ENCODE data around the gene RHBDL1.

Gene RHBDL1

DNA sequence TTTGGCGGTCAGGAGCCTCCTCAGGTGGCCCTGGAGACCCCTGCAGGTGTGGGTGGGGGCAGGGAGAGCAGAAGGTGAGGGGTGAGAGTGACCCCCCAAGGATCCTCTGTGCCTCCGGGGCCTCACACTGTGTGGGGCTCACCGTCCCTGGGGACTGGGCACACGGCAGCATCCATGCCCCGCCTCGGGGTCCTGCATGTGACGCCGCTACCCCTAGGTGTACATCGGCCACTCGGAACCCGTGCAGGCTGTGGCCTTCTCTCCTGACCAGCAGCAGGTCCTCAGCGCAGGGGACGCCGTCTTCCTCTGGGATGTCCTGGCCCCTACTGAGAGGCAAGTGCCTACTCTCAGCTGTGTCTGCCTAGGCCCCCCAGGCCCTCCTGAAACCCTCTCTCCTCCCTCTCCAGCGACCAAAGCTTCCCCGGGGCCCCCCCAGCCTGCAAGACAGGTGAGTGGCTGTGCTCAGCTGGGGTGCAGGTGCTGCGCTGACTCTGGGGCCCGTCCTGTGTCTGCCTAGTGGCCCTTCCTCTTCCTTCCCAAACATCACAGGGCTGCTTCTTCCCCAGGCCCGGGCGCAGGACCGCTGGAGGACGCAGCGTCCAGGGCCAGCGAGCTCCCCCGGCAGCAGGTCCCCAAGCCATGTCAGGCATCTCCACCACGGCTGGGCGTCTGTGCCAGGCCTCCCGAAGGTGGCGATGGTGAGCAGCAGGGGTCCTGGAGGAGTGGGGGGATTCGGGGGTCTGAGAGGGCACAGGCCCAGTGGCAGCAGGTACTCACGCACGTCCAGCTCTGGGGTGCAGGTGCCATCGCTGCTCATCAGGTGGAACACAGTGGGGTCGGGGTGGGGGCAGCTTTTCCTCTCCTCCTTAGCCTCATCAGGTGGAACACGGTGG lies 16.5 kb upstream of the RHBDL1 start:
- DNase-seq, result no peak

DNA sequence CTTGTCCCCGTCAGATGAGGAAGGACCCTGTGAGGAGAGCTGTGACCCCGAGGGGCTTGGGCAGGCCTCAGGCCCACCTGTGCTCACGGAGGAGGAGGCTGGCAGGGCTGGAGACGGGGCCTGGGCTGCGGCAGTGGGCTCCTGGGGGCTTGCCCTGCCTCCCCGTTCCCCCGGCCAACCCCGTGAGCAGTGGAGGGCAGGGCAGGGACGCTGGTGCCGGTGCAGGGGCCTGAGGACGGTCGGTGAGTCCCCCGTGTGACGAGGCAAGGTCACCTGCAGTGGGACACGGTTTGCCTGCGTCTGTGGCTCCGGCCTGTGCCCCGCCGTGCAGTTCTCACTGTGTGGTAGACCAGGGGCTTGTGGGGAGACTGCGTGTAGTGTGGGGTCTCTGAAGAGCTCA lies 15.9 kb upstream of the RHBDL1 start:
- no peak for DNase-seq

DNA sequence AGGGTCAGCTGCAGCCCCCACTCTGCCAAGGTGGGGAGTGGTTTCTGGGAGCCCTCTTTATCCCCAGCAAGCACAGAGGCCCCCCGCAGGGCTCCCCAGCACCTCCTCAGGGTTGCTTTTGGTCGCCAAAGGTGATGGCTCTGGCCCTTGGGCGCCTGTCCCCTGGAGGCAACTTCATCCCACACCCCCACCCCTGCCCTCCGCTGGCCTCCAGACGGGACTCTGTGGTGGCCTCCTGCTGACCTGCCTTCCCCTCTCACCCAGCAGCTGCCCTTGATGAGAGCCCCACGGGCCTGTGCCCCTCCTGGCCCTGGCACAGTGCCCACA lies 15.4 kb upstream of the RHBDL1 start:
- no peak for DNase-seq

DNA sequence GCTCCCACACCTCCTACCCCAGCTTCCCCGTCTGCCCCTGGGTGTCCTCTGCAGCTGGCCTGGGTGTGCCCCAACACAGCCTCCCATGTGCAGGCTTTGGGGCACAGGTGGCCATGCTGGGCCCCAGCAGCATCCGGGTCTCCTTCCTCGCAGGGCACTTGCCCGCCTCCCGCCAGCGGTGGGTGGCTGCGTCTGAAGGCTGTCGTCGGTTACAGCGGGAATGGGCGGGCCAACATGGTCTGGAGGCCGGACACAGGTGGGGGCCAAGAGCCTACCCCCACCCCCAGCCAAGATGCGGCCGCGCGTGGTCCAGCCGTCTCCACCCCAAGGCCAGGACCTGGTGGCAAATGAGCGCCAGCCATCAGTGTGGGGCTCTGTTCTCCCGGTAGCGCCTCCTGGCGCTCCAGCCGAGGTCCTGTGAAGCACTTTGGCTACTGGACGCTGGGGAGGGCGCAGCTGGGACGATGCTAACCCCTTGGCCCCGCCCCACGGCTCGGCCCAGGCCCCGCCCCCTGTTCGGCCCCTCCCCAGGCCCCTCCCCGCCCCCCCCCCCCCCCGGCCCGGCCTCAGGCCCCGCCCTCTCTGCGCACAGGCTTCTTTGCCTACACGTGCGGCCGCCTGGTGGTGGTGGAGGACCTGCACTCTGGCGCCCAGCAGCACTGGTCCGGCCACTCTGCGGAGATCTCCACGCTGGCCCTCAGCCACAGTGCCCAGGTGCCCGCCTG lies 14.8 kb upstream of the RHBDL1 start:
- DNase-seq, result peak; percentile 65

DNA sequence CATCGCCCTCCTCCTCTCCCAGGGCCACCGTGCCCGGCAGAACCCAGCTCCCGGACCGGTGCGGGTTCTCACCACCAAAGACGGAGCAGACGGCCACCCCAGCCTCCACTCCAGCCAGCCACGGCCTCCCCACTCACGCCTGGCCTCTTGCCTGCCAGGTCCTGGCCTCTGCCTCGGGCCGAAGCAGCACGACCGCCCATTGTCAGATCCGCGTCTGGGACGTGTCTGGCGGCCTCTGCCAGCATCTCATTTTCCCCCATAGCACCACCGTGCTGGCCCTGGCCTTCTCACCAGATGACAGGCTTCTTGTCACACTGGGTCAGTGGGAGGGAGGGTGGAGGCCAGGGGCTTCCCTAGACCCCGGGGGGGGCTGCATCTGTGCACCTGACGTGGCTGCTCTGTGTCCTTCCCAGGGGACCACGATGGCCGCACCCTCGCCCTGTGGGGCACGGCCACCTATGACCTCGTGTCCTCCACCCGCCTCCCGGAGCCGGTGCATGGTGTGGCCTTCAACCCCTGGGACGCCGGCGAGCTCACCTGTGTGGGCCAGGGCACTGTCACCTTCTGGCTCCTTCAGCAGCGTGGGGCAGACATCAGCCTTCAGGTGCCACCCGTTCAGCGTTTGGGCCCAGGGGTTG lies 14.2 kb upstream of the RHBDL1 start:
- DNase-seq, result no peak

DNA sequence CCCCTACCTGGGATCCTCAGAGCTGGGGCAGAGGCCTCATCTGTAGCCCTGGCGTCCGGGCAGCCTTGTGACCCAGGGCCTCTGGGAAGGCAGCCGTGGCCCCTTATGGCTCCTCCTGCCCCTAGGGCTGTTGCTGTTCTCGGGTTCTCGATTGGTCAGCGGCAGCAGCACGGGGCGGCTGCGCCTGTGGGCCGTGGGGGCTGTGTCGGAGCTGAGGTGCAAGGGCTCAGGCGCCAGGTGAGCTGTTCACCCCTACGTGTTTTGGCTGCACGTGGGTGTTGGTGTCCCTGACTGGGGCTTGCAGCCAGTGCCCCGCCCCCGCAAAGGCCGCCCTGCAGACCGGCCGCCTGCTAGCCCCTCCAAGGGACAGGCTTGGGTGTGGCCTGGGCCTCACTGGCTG lies 13.4 kb upstream of the RHBDL1 start:
- no peak for DNase-seq

DNA sequence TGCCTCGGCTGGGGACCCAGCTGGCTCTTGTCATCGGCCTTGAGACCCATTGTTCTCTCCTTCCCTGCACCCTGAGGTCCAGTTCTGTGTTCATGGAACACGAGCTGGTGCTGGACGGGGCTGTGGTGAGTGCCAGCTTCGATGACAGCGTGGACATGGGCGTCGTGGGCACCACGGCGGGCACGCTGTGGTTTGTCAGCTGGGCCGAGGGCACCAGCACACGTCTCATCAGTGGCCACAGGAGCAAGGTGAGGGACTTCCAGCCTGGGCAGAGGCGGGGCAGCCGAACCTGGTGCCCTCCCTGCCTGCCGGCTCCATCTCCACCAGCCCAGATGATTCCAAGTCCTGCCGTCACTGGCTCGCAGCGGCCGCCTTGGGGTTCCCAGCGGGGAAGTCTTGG lies 12.9 kb upstream of the RHBDL1 start:
- DNase-seq, result no peak

DNA sequence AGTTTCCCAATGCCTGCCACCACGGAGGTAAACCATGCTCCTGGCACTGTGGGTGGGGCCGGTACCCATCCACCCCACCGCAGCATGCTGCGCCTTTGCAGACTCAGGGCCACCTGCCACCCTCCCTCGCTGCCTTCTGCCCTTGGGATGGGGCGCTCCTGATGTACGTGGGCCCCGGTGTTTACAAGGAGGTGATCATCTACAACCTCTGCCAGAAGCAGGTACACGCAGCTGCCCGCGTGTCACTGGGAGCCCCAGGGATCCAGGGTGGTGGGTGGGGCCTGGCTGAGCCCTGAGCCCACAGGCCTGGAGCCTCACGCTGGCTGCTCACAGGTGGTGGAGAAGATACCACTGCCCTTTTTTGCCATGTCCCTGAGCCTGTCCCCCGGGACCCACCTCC lies 8.9 kb upstream of the RHBDL1 start:
- DNase-seq, result no peak

DNA sequence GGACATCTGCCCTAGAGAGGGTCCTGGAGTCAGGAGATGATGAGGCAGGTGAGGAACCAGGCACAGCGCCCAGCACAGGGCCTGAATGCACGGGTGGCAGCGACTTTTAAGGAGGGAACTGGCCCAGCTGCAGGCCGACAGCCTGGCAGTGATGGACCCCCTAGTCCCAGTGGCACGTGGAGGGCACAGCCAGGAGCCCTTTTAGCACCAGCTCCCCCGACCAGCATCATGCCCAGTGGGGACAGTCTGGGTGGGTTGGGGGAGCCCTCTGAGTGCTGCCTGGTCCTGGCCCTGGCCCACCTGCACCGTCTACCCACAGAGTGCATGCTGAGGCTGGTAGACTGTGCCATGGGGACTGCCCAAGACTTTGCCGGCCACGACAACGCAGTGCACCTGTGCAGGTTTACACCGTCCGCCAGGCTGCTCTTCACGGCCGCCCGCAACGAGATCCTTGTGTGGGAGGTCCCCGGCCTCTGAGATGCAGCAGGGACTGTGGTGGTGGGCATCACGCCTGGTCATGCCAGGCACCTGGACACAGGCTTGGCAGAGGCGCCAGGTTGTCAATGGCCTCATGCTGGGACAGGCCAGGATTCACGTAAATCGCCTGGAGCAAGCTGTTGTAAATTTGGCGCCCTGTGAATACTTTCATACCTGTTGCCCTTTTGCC lies 8.2 kb upstream of the RHBDL1 start:
- DNase-seq, result no peak

DNA sequence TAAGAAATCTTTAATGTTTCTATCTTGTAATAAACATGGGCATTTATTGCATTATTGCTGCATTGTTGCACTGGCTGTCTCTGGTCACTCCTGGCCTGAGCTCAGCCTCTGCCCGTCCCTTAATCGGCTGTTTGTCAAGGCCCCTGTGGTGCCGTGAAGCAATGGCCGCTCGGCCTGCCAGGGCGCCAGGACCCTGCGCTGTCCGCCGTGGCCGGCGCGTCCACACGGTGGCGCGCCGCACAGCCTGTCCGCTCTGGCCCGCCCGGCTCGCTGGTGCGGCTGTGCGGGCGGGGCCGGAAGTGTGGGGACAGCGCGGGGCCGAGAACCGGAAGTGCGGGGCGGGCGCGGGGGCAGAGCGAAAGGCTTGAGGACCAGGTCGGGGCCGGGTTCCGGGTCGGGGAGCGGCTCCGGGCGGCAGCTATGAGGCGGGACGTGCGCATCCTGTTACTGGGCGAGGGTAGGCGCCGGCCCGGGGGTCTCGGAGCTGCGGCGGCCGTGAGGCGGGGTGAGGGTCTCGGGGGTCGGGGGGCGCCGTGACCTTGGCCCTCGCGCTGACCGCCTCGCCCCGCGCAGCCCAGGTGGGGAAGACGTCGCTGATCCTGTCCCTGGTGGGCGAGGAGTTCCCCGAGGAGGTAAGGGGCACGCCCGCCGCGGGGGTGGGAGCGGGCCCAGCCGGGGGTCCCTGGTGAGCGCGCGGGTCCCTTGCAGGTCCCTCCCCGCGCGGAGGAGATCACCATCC lies 7.5 kb upstream of the RHBDL1 start, which contains the start of gene RHOT2:
RHOT2 (plus strand) TSS at position 353 of the 739 bp plus-strand sequence; CDS start at position 421, 68 bp downstream.
- peak; percentile 92 for DNase-seq

DNA sequence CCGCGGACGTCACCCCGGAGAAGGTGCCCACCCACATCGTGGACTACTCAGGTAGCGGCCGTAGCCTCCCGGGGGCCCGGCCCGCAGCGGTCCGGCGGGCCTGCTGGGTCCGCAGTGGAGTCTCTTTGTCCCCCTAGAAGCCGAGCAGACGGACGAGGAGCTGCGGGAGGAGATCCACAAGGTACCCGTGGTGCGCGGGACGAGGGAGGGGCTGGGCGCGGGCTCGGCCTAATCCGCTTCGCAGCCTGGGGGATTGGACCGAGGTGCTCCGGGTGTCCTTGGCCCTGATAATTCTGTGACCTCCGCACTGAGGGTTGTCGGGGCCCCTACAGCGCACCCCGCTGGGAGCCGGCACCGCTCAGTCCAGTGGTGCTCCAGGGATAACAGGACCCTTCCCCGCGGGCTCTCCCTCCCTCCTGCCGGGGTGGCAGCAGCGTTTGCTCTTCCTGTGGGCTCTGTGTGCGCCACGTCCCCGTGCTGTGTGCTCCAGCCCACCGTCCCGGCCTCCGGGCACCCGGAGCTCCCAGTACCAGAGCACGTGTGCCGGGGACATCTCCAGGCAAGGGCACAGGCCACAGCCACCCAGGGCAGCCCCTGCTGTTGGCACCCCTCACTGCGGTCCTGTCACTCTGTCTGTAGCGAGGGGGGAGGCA lies 6.8 kb upstream of the RHBDL1 start:
- DNase-seq, result no peak

DNA sequence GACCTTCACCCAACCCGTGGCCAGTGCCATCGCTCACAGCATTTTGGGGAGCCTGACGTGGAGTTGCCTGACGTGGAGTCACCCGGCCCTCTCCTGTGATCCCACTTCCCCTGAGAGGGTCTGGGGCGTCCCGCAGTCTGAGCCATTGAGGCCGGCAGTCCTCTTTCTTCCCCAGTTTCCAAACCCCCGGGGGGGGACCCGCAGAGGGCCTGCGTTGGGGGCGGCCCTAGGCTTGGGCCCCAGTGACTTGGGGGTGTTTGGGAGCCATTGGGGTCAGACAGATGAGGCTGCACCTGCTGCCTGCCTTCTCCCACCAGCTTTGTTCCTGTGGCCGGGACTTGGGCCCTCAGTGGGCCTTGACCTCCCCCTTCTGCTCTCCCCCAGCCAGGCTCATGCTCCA lies 5.8 kb upstream of the RHBDL1 start:
- DNase-seq, result no peak

DNA sequence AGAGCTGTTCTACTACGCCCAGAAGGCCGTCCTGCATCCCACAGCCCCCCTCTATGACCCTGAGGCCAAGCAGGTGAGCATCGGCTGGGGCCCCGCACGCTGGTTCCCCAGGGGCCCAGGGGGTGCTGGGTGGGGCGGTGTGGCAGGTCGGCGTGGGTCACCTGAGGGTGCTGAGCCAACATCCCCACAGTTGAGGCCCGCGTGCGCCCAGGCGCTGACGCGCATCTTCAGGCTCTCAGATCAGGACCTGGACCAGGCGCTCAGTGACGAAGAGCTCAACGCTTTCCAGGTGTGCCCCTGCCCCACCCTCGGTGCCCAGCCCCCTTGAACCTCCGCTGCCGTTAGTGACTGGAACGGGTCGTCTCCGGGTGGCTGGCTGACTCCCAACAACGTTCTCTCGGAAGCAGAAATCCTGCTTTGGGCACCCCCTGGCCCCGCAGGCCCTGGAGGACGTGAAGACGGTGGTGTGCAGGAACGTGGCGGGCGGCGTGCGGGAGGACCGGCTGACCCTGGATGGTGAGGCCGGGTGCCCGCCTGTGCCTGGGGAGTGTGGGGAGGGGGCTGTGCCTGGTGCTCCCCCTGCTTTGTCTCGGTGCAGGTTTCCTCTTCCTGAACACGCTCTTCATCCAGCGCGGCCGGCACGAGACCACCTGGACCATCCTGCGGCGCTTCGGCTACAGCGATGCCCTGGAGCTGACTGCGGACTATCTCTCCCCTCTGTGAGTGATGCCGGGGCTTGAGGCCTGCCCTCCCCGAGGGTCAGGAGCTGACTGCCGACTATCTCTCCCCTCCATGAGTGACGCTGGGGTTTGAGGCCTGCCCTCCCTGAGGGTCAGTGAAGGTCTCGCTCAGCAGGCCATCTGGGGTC lies 4.8 kb upstream of the RHBDL1 start:
- no peak for DNase-seq

DNA sequence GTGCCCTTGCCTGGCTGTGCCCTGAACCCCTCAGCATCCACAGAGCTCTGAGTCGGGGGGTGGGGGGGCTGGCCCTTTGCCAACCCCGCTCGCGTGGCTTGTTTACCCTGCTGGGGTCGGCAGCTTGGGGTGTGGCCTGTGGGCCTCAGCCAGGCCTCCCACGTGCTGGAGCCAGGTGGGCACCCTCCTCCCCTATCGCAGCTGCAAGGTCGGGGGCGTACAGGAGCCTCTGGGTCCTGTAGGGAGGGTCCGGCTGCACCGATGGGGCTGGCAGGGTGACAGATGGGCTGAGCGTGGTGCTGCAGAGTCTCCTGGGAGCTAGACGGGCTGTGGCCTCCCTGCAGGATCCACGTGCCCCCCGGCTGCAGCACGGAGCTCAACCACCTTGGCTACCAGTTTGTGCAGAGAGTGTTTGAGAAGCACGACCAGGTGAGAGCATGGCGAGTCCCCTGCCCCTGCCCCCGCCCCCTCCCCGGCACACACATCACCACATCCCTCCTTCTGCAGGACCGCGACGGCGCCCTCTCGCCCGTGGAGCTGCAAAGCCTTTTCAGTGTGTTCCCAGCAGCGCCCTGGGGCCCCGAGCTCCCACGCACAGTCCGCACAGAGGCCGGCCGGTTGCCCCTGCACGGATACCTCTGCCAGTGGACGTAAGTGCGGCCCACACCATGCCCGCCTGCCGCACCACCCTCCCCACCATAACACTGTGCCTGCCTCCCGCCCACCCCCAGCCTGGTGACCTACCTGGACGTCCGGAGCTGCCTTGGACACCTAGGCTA lies 3.9 kb upstream of the RHBDL1 start:
- no peak for DNase-seq

DNA sequence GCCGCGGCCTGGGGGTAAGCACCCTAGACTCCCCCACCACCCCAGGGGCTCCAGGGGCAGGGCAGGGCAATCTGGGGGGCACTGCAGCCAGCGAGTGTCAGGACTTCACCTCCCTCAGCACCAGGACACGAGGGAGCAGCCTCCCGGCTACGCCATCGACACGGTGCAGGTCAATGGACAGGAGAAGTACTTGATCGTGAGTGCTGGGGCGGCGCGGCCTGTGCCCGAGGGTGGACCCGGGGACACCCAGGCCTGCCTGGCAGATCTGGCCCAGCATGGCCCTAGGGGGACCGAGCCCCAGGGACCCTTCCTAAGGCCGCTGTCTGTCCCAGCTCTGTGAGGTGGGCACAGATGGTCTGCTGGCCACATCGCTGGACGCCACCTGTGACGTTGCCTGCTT lies 3.1 kb upstream of the RHBDL1 start:
- DNase-seq, result no peak

DNA sequence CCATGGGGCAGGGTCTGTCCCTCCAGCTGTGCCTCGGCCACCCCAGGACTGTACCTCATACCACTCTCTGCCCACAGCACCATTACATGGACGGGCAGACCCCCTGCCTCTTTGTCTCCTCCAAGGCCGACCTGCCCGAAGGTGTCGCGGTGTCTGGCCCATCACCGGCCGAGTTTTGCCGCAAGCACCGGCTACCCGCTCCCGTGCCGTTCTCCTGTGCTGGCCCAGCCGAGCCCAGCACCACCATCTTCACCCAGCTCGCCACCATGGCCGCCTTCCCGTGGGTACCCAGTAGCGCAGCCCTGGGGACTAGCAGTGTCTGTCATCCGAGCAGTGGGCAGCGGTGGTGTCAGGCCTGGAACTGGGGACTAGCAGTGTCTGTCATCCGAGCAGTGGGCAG lies 2.6 kb upstream of the RHBDL1 start:
- DNase-seq, result no peak

DNA sequence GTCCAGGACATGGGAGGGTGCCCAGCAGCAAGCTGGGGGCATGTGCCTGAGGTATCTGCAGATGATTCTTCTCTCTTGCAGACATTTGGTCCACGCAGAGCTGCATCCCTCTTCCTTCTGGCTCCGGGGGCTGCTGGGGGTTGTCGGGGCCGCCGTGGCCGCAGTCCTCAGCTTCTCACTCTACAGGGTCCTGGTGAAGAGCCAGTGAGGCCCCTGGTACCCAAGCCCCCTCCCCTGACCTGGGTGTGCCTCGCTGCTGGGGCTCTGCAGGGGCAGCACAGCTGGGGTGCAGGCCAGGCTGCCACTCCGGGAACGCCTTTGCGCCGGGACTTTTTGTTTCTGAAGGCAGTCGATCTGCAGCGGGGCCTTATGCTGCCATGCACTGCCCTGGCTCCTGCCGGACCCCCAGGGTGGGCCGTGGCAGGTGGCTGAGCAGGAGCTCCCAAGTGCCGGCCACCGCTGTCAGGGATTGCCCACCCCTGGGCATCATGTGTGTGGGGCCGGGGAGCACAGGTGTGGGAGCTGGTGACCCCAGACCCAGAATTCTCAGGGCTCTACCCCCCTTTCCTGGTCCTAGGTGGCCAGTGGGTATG lies 2.0 kb upstream of the RHBDL1 start:
- no peak for DNase-seq

DNA sequence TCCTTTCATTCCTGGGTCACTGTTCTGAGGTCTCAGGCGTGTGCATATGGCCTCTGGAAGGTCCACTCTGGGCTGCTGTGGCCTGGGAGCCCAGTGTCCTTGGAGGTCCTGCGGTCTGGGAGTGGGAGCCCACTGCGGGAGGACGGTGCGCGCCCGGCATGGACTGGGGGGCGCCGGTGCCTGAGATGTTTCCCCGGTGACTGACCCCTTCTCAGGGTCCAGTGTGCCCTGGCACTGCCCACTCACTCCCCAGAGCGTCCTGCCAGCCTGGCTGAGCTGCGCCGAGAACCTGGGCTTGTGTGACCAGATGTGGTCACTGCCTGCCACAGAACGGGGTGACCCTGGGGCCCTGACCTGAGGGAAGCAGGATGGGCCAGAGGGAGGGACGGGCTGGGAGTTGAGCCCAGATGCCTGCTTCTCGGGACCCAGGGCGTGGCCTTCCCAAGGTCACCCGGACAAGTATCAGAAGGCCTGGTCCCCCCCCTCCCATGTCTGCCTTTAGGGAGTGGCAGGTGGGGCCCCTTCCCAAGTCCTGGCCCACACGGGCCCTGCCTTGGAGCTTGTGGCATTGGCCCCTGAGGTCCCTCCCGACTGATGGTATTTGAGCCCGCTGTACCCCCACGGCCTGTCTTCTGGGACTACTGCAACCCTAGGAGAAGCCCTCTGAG lies 1.1 kb upstream of the RHBDL1 start:
- DNase-seq, result no peak

DNA sequence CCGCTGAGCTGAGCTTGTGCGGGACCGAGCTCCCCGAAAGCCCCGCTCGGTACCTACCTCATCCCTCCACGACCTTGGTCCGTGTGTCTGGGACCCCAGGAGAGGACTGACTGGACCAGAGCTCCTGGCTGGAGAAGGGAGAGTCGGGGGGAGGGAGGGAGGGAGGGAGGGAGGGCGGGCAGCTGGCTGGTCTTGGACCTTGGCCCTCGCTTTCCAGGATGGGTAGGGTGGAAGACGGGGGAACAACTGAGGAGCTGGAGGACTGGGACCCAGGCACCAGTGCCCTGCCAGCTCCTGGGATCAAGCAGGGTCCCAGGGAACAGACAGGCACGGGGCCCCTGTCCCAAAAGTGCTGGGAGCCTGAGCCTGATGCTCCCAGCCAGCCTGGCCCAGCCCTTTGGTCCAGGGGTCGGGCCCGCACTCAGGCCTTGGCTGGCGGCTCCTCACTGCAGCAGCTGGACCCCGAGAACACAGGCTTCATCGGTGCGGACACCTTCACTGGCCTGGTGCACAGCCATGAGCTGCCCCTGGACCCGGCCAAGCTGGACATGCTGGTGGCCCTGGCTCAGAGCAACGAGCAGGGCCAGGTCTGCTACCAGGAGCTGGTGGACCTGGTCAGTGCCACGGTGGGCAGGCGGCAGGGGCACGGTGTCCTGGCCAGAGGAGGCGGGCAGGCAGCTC lies 553 bp downstream of the RHBDL1 start:
- no peak for DNase-seq

All from stimulated activated CD4-positive, alpha-beta T cell treated with anti-CD3 and anti-CD28 coated beads, Interleukin-12 subunit alpha, Interleukin-12 subunit beta, amount 100 ng/mL, for 4 hours (primary cell).